GM13976 (cell line): ENCODE data around the gene LDB1.

Source experiments
- DNase-seq: peaks from one replicate; pipeline ENCODE4 v3.0.0; 2012; ENCODE audit warnings: low spot score
- CTCF ChIP-seq: IDR thresholded peaks from 2 replicates; pipeline ENCODE4 v1.5.1; 2012; ENCODE audit warnings: borderline replicate concordance, mild to moderate bottlenecking; ENCODE audit not compliant: insufficient read depth; ENCODE audit errors: extremely low read depth, missing control alignments, control extremely low read depth
- in situ Hi-C: fragments of 300-500 bp; cut with MboI; formaldehyde crosslinking; loops from one replicate; pipeline ENCODE4 v1.12.0; 2022; ENCODE audit warnings: low sequenced_read_pairs, mixed read lengths, inconsistent platforms; ENCODE audit not compliant: unreplicated experiment

Gene LDB1

GRCh38 chr10:102065561-102066398 lies 54.4 kb downstream of the LDB1 start:
- TF ChIP-seq CTCF: peak; percentile 12
- DNase-seq: peak; percentile 59
- in situ Hi-C loops: no loop called here

GRCh38 chr10:102064868-102065560 lies 55.2 kb downstream of the LDB1 start, which contains the start of gene HPS6:
Gene HPS6 (plus strand): TSS chr10:102065349. CDS start chr10:102065475, 126 bp downstream.
- in situ Hi-C loops: no loop called here
- DNase-seq: peak; percentile 99
- TF ChIP-seq CTCF: no peak

GRCh38 chr10:102064503-102064867 lies 55.7 kb downstream of the LDB1 start:
- TF ChIP-seq CTCF: no peak
- in situ Hi-C loops: no loop called here
- no peak for DNase-seq

- no peak for DNase-seq
- no peak for TF ChIP-seq CTCF
- in situ Hi-C loops: no loop called here
These were observed 60.2 kb downstream of the LDB1 start for GRCh38 chr10:102059987-102060386.
